Stomach (tissue), 19 donors: ENCODE results near the gene JOSD1. TPM values are rescaled to one million over a fixed set of nuclear protein-coding genes. Genes with fewer than 3 reads are reported as not detected.
A peak's percentile ranks its signal among the peaks of the same experiment; 100 is the strongest.

Experiments
- DNase-seq, 2 donors: peaks; one replicate each; pipeline versions ENCODE4 v3.0.0 to v3.0.0-alpha.2; 2013 to 2019
- H3K27ac ChIP-seq, 5 donors: fragments of 200-600 bp in 4 of 5; sonication (generic) in 4 of 5; one replicate each; pipeline ENCODE4 v1.5.1; 2013 to 2019; ENCODE audit warnings: mild to moderate bottlenecking in 1 of 5, moderate library complexity in 1 of 5
- H3K27me3 ChIP-seq, 3 donors: fragments of 200-600 bp; sonication (generic); one replicate each; pipeline ENCODE4 v1.5.1; 2017 to 2019; ENCODE audit warnings: mixed run types in 1 of 3
- H3K36me3 ChIP-seq, 4 donors: fragments of 200-600 bp; sonication (generic); 1 replicate in 3 of 4; 2 replicates in 1 of 4; pipeline ENCODE4 v1.5.1; 2016 to 2019
- H3K4me1 ChIP-seq, 4 donors: fragments of 200-600 bp; sonication (generic); one replicate each; pipeline ENCODE4 v1.5.1; 2016 to 2019
- H3K4me3 ChIP-seq, 4 donors: fragments of 200-600 bp; sonication (generic) in 3 of 4; one replicate each; pipeline ENCODE4 v1.5.1; 2016 to 2019; ENCODE audit warnings: mild to moderate bottlenecking in 1 of 4
- H3K9me3 ChIP-seq, 4 donors: fragments of 200-600 bp; sonication (generic); one replicate each; pipeline ENCODE4 v1.5.1; 2016 to 2019
- EP300 ChIP-seq: sonication (generic); formaldehyde crosslinking; IDR thresholded peaks from one replicate; pipeline ENCODE4 v1.6.1; 2017; ENCODE audit warnings: antibody characterized with exemption
- POLR2A ChIP-seq, 4 donors: fragments of 450-650 bp; IDR thresholded peaks; one replicate each; pipeline ENCODE4 v1.6.1; 2016; ENCODE audit warnings: antibody characterized with exemption in 4 of 4, control low read depth in 2 of 4, mild to moderate bottlenecking in 1 of 4, moderate library complexity in 1 of 4
- POLR2AphosphoS5 ChIP-seq, 3 donors: sonication (generic); formaldehyde crosslinking; IDR thresholded peaks; one replicate each; pipeline ENCODE4 v1.6.1; 2016; ENCODE audit warnings: antibody characterized with exemption in 3 of 3
- WGBS, 5 donors: extraction: QIAGEN DNeasy Blood & Tissue Kit in 3 of 5; methylation state at CpG; one replicate each; pipeline versions ENCODE4 v1.1.5 to v1.1.7; 2013 to 2018; 5-methylcytosine and 5-hydroxymethylcytosine counted together
- intact Hi-C: fragments of 100-400 bp; cut with DNase I; formaldehyde crosslinking; loops from one replicate; pipeline ENCODE4 v1.15.1; 2023; ENCODE audit warnings: low total_unique reads
- long read RNA-seq, 10 donors: transcript quantifications; one replicate each; lab custom pipeline, GENCODE V29; 2026
- polyA plus RNA-seq, 3 donors: library from polyadenylated mRNA; stranded (reverse); fragments of 200-250 nt; gene quantifications; one replicate each; pipeline ENCODE4 v1.2.3, GENCODE V29; 2013
- total RNA-seq, 5 donors: library from RNA; depleted of rRNA; stranded (reverse); fragments of >200 nt; gene quantifications; one replicate each; pipeline versions ENCODE4 v1.1.0 to v1.2.3, GENCODE V29; 2014 to 2016
- TF ChIP-seq, protein P1 (sequence below), 7 experiments: fragments of 450-650 bp in 4 of 7; fragments of 200-600 bp in 3 of 7; sonication (generic) in 3 of 7; IDR thresholded peaks; one replicate each; pipeline ENCODE4 v1.5.1; 2016 to 2019; ENCODE audit warnings: antibody characterized with exemption in 7 of 7, control low read depth in 2 of 7, mild to moderate bottlenecking in 1 of 7
- donor health status: healthy with polysubstance abuse.
- donor health status: Bipolar disorder and iron deficiency.
- donor health status: healthy.

JOSD1 gene
- total RNA-seq: 10 to 100 TPM; 21.0 to 66.1 (median 35.7) TPM
- 10 to 100 TPM; 17.9 to 45.1 (median 20.8) TPM for polyA plus RNA-seq
- long read RNA-seq, donor 1, partial matches to known transcripts: 0 of 3 reads
- long read RNA-seq, donor 1, other reads (novel, unspliced or antisense): 0 of 3 reads
- long read RNA-seq, donor 2, partial matches to known transcripts: 0 of 3 reads
- long read RNA-seq, donor 2, other reads (novel, unspliced or antisense): 0 of 3 reads
- long read RNA-seq, donor 3: 0 reads
- long read RNA-seq, donor 4: 0 reads
- long read RNA-seq, donor 5, transcript JOSD1-201 (4 exons, 3,648 nt): major isoform, 7 of 11 reads
- long read RNA-seq, donor 5, partial matches to known transcripts: 0 of 11 reads
- long read RNA-seq, donor 5, other reads (novel, unspliced or antisense): 0 of 11 reads
- long read RNA-seq, donor 6, partial matches to known transcripts: 0 of 4 reads
- long read RNA-seq, donor 6, other reads (novel, unspliced or antisense): 0 of 4 reads
- long read RNA-seq, donor 7, partial matches to known transcripts: 0 of 4 reads
- long read RNA-seq, donor 7, other reads (novel, unspliced or antisense): 0 of 4 reads
- long read RNA-seq, donor 8, partial matches to known transcripts: 0 of 5 reads
- long read RNA-seq, donor 8, other reads (novel, unspliced or antisense): 0 of 5 reads
- long read RNA-seq, donor 9, transcript JOSD1-201 (4 exons, 3,648 nt): major isoform, 5 of 9 reads
- long read RNA-seq, donor 9, partial matches to known transcripts: 0 of 9 reads
- long read RNA-seq, donor 9, other reads (novel, unspliced or antisense): 0 of 9 reads
- long read RNA-seq, donor 10, partial matches to known transcripts: 0 of 3 reads
- long read RNA-seq, donor 10, other reads (novel, unspliced or antisense): 0 of 3 reads

DNA sequence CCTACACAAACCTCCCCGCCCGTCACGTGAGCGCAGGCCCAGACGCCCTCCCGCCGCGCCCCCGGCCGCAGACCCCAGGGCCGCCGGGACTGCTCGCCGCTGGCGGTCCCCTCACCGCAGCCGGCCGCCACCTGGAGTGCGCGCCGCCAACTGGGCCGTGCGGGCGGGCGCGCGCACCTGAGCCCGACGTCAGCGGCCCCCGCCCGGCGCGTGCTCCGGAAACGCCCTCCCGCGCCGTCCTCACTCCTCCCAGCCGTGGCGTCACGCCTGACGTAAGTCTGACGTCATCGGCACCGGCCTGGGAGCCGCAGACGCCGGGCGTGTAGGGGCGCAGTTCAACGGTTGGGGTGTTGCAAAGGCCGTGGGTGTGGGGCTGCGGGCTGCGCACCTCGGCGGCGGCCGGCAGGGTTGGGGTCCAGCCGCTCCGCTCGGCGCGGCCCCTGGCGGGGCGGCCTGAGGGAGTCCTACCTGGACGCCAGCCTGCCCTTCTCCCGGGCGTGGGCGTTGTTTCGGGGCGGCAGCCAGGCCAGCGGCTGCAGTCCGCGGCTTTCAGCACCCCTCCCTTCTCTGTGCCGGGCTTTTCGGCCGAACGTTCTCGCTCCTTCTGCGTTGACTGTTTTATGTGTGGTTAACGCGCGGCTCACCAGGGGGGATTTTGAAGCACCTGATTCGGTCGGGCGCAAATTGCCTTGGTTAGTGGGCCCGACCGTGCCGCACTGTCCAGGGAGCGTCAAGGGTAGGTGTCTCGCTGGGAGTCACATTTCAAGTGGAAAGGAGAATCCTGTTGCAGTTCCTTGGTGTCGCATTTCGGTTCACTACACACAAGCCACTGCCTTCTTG, at the start of gene JOSD1:
TSS of gene JOSD1 (minus strand) at position 155 of the 840 bp plus-strand sequence. CDS start 956 bp downstream, outside the sequence.
- H3K27me3 ChIP-seq: no peaks in the 10 kb centered on the region
- intact Hi-C loops: no loop called here
- H3K9me3 ChIP-seq: no peaks in the 10 kb centered on the region
- H3K4me3 ChIP-seq: peak within 1 kb of the TSS; percentile 59 to 85 (median 70)
- 0 to 2% (median 0%) methylated on average over 23 to 94 of the region's 94 CpGs for WGBS, 5 donors
- peak within 1 kb of the TSS; percentile 96 to 100 (median 99) for H3K27ac ChIP-seq
- peak; percentile 98 for DNase-seq
- H3K4me1 ChIP-seq: peaks cover 53 to 59% (median 56%) of the 10 kb centered on the region in 4 donors
- TF ChIP-seq EP300 (peak; percentile 60), POLR2AphosphoS5 (IDR thresholded peaks at IDR 0.05) (peak; percentile 98 to 100 (median 99)), POLR2A (IDR thresholded peaks at IDR 0.05) (peak in 2 of 4 donors; percentile 60 to 84)
- TF ChIP-seq, protein P1, sequence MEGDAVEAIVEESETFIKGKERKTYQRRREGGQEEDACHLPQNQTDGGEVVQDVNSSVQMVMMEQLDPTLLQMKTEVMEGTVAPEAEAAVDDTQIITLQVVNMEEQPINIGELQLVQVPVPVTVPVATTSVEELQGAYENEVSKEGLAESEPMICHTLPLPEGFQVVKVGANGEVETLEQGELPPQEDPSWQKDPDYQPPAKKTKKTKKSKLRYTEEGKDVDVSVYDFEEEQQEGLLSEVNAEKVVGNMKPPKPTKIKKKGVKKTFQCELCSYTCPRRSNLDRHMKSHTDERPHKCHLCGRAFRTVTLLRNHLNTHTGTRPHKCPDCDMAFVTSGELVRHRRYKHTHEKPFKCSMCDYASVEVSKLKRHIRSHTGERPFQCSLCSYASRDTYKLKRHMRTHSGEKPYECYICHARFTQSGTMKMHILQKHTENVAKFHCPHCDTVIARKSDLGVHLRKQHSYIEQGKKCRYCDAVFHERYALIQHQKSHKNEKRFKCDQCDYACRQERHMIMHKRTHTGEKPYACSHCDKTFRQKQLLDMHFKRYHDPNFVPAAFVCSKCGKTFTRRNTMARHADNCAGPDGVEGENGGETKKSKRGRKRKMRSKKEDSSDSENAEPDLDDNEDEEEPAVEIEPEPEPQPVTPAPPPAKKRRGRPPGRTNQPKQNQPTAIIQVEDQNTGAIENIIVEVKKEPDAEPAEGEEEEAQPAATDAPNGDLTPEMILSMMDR (IDR thresholded peaks at IDR 0.05): no peak
- no peaks in the 10 kb centered on the region for H3K36me3 ChIP-seq

DNA sequence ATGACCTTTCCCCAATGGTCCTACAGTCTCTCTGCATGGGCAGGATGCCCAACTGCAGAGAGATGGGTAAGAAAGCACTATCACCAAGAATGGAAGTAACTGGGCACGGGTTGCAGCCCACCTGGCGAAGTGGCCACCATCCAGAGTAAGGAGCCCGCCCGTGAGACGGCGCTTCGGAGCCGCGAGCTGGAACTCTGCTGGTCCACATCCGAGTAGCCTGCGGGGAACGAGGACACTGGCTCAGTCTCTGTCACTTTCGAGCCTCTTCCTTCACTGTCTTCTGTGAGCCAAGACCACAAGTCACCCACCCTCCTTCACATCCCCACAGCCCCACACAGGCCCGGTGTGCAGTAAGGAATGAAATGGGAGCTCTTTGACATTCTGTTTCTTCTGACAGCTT, 49.4 kb upstream of the JOSD1 start:
- intact Hi-C loops: no loop called here

DNA sequence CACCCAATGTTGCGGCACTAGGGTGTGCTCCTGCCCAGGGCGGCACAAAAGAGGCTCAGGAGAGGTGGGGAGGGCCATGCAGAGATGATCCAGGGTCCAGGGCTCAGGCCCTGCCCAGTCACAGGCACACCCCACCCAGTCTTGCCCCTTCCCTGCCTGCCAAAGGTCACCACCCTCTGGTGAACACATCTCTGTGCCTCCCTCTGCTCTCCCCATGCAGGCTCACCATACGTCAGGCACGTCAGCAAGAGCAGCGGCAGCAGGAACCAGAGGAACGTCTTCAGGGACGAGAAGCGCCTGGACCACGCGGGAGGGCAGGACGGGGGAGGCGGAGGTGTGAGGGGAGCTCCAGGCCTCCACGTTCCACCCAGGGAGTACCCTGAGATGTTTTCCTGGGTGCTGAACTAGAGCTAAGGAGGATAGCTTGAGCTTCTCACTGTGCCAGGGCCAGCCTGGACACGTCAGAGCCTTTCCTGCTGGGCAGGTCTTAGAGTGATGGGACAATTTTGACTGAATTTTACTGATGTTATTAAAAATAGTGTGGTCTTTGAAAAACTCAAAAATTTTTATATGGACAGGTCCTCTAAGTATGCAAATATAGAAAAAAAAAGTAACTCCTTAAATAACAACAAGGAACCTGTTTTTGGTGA, 47.9 kb upstream of the JOSD1 start:
- TF ChIP-seq, protein P1 (IDR thresholded peaks at IDR 0.05): no peak
- TF ChIP-seq POLR2AphosphoS5 (IDR thresholded peaks at IDR 0.05) (no peak), EP300 (no peak), POLR2A (IDR thresholded peaks at IDR 0.05) (no peak)
- Histone ChIP-seq H3K27me3 (no peaks in the 10 kb centered on the region), H3K4me3 (no peak overlapping the region), H3K9me3 (no peaks in the 10 kb centered on the region), H3K27ac (no peak overlapping the region), H3K36me3 (peaks cover 89 to 94% (median 93%) of the 10 kb centered on the region in 4 donors), H3K4me1 (peaks cover 17 to 36% (median 32%) of the 10 kb centered on the region in 4 donors)
- intact Hi-C loops: no loop called here
- no peak for DNase-seq
- WGBS, 5 donors: 75 to 86% (median 82%) methylated on average over 12 to 14 of the region's 14 CpGs

More for the DNA sequence above, 49.4 kb upstream of the JOSD1 start:
- WGBS, 5 donors: 93 to 95% (median 94%) methylated on average over 13 to 14 of the region's 14 CpGs
- peak overlapping the region in 2 of 5 donors; percentile 94 to 98 for H3K27ac ChIP-seq
- no peaks in the 10 kb centered on the region for H3K27me3 ChIP-seq
- no peak overlapping the region for H3K4me3 ChIP-seq
- peaks cover 74 to 79% (median 78%) of the 10 kb centered on the region in 4 donors for H3K36me3 ChIP-seq
- peaks cover 24 to 51% (median 46%) of the 10 kb centered on the region in 4 donors for H3K4me1 ChIP-seq
- no peak for DNase-seq
- H3K9me3 ChIP-seq: no peaks in the 10 kb centered on the region
- TF ChIP-seq POLR2AphosphoS5 (IDR thresholded peaks at IDR 0.05) (no peak), EP300 (no peak), POLR2A (IDR thresholded peaks at IDR 0.05) (no peak)
- TF ChIP-seq, protein P1 (IDR thresholded peaks at IDR 0.05): no peak
